ENCODE measurements around the gene NUP205. TPM values are rescaled to one million over a fixed set of nuclear protein-coding genes. Genes with fewer than 3 reads are reported as not detected.
A peak's percentile ranks its signal among the peaks of the same experiment; 100 is the strongest.

Gene NUP205
- total RNA-seq, 1 donor from 2014 or later = 66.1 TPM

DNA sequence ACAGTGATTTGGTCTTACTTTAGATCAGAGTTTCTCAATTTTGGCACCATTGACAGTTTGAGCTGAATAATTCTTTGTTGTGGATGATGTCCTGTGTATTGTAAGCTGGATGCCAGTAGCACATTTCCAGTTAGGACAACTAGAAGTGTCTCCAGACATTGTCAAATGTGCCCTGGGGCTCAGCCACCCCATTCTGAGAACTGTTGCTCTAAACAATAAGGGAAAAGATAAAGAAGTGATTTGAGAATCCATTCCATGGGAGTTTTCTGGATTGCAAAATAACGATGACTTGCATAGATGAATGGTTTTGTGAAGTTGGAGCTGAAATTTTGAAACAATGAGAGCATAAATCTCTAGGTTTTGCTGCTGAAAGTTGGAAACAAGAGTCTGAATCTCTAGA lies 44.6 kb downstream of the NUP205 start:
- no peaks in the 10 kb centered on the region for H3K4me1 Mint-ChIP-seq (ENCODE audit: unreplicated experiment)
- no peak for DNase-seq (ENCODE audit: low spot score)
- no peaks in the 10 kb centered on the region for H3K9me3 Mint-ChIP-seq (ENCODE audit: unreplicated experiment)
- peak overlapping the region; percentile 59 for H3K27ac Mint-ChIP-seq (ENCODE audit: unreplicated experiment)
- H3K36me3 Mint-ChIP-seq (ENCODE audit: low read depth, unreplicated experiment) = peaks cover 18% of the 10 kb centered on the region
- H3K27me3 Mint-ChIP-seq (ENCODE audit: unreplicated experiment) = no peaks in the 10 kb centered on the region
- H3K4me3 Mint-ChIP-seq (ENCODE audit: unreplicated experiment) = no peak overlapping the region
- TF ChIP-seq, protein P1, sequence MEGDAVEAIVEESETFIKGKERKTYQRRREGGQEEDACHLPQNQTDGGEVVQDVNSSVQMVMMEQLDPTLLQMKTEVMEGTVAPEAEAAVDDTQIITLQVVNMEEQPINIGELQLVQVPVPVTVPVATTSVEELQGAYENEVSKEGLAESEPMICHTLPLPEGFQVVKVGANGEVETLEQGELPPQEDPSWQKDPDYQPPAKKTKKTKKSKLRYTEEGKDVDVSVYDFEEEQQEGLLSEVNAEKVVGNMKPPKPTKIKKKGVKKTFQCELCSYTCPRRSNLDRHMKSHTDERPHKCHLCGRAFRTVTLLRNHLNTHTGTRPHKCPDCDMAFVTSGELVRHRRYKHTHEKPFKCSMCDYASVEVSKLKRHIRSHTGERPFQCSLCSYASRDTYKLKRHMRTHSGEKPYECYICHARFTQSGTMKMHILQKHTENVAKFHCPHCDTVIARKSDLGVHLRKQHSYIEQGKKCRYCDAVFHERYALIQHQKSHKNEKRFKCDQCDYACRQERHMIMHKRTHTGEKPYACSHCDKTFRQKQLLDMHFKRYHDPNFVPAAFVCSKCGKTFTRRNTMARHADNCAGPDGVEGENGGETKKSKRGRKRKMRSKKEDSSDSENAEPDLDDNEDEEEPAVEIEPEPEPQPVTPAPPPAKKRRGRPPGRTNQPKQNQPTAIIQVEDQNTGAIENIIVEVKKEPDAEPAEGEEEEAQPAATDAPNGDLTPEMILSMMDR (IDR thresholded peaks at IDR 0.05; ENCODE audit: unreplicated experiment) = no peak

DNA sequence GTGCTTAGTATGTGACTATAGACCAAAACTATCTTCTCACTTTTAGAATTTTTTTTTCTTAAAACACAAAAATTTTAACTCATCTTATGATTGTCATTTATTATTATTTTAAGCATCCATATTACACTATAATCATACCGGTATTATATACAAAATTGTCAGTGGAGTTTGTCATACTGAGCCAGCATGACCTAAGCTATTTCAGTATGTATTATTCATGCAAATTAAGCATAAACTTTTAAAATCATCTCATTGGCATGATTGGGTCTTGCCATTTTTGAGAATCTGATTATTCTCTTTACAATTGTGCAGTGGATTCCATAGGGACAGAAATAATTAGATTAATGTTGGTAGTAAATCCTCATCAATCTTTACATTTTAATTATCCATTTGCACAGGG lies 58.4 kb downstream of the NUP205 start:
- TF ChIP-seq, protein P1 (IDR thresholded peaks at IDR 0.05; ENCODE audit: unreplicated experiment) = no peak
- Mint-ChIP-seq H3K36me3 (ENCODE audit: low read depth, unreplicated experiment) (peaks cover 4% of the 10 kb centered on the region), H3K9me3 (ENCODE audit: unreplicated experiment) (no peaks in the 10 kb centered on the region), H3K4me1 (ENCODE audit: unreplicated experiment) (no peaks in the 10 kb centered on the region), H3K27ac (ENCODE audit: unreplicated experiment) (no peak overlapping the region), H3K27me3 (ENCODE audit: unreplicated experiment) (no peaks in the 10 kb centered on the region), H3K4me3 (ENCODE audit: unreplicated experiment) (no peak overlapping the region)
- no peak for DNase-seq (ENCODE audit: low spot score)

DNA sequence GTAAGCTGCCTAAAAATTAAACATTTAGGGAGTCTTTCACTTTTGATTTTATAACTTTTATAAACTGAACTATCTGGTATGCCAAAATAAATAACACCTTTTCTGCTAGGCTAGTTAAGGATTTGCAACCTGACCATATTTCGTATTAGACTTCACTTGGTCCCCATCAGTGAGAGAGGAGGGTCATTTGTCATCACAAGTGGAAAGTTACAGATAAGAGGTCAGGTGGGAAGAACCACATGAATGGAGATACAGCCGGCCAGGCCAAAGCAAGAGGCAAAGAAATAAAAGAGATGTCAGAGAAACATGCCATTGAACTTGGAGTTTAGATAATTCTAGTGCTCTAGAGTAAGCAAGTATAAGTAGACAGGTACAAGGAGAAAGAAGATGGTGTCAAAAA lies 60.1 kb downstream of the NUP205 start:
- Mint-ChIP-seq H3K4me1 (ENCODE audit: unreplicated experiment) (no peaks in the 10 kb centered on the region), H3K4me3 (ENCODE audit: unreplicated experiment) (no peak overlapping the region), H3K36me3 (ENCODE audit: low read depth, unreplicated experiment) (peaks cover 4% of the 10 kb centered on the region), H3K9me3 (ENCODE audit: unreplicated experiment) (no peaks in the 10 kb centered on the region), H3K27me3 (ENCODE audit: unreplicated experiment) (no peaks in the 10 kb centered on the region), H3K27ac (ENCODE audit: unreplicated experiment) (no peak overlapping the region)
- TF ChIP-seq, protein P1 (IDR thresholded peaks at IDR 0.05; ENCODE audit: unreplicated experiment) = no peak
- no peak for DNase-seq (ENCODE audit: low spot score)

DNA sequence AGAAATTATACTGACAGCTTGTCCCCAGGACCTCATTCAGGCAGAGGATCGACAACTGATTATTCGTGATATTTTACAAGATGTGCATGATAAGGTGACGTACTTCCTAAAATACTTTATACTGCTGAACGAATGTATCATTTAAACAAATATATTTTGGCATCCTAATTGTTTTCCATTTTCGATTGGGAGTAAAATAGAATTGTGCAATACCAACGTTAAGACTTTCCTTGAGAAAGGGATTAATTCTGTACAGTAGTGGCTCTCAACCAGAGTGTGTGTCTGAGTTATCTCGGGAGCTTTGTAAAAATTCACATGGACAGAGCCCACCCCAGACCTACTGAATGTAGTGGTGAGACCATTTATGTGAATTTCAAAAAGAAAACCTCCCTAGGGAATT lies 60.8 kb downstream of the NUP205 start:
- Mint-ChIP-seq H3K36me3 (ENCODE audit: low read depth, unreplicated experiment) (peaks cover 4% of the 10 kb centered on the region), H3K27ac (ENCODE audit: unreplicated experiment) (no peak overlapping the region), H3K4me3 (ENCODE audit: unreplicated experiment) (no peak overlapping the region), H3K27me3 (ENCODE audit: unreplicated experiment) (no peaks in the 10 kb centered on the region), H3K4me1 (ENCODE audit: unreplicated experiment) (no peaks in the 10 kb centered on the region), H3K9me3 (ENCODE audit: unreplicated experiment) (no peaks in the 10 kb centered on the region)
- TF ChIP-seq, protein P1 (IDR thresholded peaks at IDR 0.05; ENCODE audit: unreplicated experiment) = no peak
- no peak for DNase-seq (ENCODE audit: low spot score)

DNA sequence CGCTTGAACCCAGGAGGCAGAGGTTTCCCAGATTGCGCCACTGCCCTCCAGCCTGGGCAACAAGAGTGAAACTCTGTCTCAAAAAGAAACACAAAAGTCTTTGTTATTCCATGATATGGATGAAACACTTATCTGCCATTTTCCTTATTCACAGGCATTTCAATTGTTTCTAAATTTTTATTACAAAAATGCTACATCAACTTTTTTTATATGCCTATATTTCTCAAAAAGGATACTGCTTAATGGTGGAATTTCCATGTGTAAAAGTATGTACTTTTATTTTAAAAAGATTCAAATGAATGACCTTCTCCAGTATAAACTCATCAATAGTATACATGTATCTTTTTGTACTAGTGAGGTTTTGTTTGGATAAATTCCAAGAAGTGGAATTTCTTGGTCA lies 62.7 kb downstream of the NUP205 start:
- H3K4me1 Mint-ChIP-seq (ENCODE audit: unreplicated experiment) = no peaks in the 10 kb centered on the region
- TF ChIP-seq, protein P1 (IDR thresholded peaks at IDR 0.05; ENCODE audit: unreplicated experiment) = no peak
- no peaks in the 10 kb centered on the region for H3K9me3 Mint-ChIP-seq (ENCODE audit: unreplicated experiment)
- no peaks in the 10 kb centered on the region for H3K27me3 Mint-ChIP-seq (ENCODE audit: unreplicated experiment)
- H3K27ac Mint-ChIP-seq (ENCODE audit: unreplicated experiment) = no peak overlapping the region
- H3K36me3 Mint-ChIP-seq (ENCODE audit: low read depth, unreplicated experiment) = peaks cover 4% of the 10 kb centered on the region
- H3K4me3 Mint-ChIP-seq (ENCODE audit: unreplicated experiment) = no peak overlapping the region
- DNase-seq (ENCODE audit: low spot score) = no peak

Data from endothelial cell (in vitro differentiated cells).